SIG-M5 treated with dmso at 0.1 percent for 504 hours (cell line): ENCODE data around the gene CFAP92.
A peak's percentile ranks its signal among the peaks of the same experiment; 100 is the strongest.
"Not testable (repeated sequence)": the region's sequence is repeated elsewhere in the genome, so short reads cannot be mapped to it uniquely, and the experiment has no call there.

Experiments used
- DNase-seq: peaks from one replicate; lab custom pipeline; 2025; ENCODE audit not compliant: unreplicated experiment; lab: John Stamatoyannopoulos, UW

CFAP92 gene

DNA sequence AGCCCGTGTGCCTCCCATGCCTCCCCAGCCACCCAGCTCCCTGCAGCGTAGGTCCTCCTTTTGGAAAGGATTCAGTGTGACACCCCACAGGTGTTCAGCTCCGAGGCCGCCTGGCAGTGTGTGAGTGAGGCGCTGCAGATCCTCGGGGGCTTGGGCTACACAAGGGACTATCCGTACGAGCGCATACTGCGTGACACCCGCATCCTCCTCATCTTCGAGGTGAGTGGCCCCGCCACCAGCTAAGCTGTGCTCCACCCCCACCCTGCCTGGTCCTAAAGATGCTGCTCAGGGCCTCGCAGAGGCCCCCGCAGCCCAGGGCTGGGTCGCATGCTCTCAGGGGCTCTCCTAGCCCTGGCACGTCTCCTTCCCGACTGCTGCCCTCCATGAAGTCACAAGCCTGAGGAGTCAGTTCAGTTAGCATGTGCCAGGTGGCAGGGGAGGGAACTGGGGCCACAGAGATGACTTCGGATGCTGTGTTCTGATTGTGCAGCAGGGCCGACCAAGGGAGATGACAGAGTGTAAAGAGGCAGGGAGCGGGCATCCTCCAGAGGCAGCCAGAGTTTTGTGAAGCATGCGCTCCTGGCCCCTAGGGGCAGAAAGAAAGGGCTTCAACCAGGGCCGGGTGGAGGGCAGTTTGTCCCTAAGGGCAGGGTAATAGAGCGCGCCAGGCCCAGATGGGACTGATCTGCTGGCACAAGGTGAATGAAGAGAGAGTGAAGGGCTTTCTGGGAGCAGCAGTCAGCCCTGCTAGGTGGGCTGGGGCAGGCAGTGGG is 87.7 kb downstream of the CFAP92 start:
- DNase-seq = no peak

DNA sequence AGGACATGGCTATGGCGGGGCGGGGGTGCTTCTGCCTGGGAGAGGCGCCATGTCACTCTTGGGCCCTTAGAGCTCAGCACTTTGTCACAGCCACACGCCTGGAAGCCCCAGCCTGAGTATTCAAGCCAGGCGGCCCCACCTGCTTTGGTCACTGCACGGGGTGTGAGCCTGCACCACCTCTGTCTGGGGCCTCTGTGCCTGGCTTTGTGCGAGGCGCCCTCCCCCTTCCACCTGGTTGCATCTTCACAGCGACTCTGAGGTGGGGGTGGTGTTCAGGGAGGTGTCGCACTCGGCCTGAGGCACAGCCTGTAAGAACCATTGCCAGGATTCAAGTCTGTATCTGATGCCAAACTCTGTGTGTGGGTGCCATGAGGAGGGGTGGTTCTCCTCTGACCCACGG is 90.4 kb downstream of the CFAP92 start:
- no peak for DNase-seq

DNA sequence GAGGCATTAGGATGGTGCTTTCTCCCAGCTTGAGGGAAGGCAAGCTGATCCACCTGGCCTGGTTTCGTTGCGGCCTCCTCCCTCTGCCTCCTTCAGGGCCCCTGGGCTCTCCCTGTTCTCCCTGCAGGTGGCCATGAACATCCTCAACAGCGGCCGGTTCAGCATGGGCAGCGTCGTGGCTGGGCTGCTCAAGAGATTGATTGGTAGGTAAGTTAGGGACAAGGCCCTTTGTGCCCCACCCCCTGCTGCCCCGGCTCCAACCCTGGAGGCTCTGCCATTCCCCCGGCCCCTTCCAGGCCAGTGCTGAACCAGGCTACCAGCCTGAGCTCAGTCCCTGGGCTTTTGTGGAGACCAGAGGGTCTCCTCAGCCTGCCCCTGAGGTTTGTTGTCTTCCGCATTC is 91.5 kb downstream of the CFAP92 start:
- DNase-seq = no peak

DNA sequence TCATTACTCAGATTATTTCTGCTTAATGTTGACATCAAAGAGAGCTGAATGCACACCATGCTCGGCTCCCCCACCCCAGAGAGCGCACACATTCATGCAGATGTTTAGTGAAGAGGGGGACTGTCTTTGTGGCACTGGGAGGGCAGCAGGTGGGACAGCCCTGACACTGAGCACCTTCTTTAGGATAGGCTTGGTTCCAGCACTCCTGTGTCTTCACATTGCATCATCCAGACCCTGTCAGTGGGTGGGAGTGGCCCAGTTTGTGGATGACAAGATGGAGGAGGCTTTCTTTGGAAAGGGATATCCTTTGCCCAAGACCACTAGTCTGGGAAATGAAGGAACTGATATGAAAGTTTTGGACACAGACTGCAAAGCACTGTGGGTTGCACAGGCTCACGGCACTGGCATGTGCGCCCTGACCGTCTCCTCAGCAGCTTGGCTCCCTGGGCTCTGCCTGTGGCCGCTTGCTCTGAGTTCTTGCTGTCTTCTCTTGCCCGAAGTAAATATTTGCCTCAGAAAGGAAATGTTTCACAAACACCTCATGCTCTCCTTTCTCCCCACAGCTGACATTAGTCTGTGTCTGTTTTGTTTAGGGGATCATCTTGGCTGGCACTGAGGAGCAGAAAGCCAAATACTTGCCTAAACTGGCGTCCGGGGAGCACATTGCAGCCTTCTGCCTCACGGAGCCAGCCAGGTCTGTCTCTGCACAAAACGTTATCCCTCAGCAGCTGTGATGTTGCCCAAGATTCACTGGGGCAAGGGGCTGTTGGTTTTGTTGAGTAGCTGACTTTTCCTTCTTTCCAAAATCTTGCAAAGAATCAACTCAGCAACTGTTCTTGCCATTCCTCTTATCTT is 97.8 kb downstream of the CFAP92 start:
- no peak for DNase-seq

DNA sequence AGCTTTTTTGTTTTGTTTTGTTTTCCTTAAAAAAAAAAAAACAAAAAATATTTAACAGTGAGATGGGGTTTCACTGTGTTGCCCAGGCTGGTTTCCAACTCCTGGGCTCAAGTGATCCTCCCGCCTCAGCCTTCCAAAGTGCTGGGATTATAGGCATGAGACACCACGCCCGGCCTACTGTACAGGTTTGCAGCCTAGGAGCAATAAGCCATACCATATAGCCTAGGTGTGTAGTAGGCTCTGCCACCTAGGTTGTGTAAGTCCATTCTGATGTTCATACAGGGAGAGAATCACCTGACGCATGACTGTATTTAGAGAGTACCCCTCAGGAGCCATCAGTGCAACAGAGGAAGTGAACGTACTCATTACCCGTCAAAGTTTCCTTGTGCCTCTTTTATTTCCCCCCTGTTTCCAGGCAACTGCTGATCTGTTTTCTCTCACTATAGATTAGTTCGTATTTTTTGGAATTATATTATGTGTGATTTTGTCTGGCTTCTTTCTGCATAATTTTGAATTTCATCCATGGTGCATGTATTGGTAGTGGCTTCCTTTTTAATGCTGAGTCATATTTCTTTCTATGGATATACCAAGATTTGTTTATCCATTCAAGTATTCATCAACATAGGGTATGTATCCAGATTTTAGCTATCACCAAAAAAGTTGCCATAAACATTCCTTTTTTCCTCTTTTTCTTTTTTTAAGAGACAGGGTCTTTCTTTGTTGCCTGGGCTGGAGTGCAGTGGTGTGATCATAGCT is 104.6 kb downstream of the CFAP92 start:
- no peak for DNase-seq

DNA sequence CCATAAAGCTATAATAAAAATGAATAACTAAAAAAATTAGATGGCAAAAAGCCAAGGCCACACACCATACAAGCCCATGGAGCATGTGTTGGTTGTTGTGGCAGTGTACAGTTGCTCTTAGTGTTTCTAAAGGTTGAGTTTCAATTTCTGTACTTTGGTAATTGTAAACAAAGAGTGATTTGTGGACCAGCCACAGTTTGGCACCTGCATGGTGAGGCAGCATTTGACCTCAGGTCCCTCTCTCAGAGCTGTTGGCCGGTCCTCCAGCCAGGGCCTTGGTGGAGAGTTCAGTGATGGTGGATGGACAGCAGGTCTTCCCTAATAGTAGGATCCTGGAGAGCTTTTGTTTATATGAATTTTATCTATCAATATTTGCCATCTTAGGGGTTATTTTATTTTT is 108.9 kb downstream of the CFAP92 start:
- DNase-seq = no peak

DNA sequence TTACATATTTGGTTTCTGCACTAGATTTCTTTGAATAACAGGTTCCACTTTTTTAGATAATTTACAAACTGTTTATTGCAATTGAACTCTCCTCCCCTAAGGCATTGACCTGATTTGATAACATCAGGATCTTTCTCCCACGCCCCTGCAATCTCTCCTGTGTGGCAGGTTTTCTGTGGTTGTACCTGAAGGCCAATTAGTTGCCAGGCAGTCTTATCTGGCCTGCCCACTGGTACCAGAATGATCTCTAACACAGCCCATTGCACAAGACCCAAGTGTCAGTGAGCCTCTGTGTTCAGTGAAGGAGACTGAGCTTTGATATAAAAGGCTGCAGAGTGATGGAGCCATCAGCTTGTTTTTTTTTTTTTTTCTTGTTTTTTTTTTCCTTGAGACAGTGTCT is 111.2 kb downstream of the CFAP92 start:
- no peak for DNase-seq

DNA sequence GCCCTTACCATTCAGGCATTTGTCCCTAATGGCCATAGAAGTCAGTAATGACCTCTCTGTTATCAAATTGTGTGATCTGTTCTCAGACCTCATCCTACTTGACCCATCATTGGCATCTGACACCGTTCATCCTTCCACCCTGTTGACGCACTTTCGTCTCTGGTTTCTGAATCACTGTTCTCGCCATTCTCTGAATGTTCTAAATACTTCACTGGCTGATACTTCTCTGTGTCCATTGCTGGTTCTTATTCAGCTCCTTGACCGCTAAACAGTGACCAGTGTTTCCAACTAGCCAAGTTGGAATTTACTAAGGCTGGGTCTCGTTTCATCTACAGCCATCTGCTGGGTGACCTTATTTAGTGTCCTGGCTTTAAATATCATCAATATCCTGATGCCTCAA is 112.3 kb downstream of the CFAP92 start:
- no peak for DNase-seq

DNA sequence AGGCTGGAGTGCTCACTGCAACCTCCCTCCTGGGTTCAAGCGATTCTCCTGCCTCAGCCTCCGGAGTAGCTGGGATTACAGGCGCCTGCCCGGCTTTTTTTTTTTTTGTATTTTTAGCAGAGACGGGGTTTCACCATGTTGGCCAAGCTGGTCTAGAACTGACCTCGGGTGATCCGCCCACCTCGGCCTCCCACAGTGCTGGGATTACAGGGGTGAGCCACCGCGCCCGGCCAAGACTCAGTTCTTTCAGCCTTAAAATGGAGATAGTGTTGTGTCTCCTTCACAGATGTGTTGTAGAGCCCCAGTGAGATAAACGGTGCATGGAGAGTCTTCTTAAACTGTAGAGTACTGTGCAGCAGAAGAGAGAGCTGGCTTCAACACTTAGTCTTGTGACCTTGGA is 113.4 kb downstream of the CFAP92 start:
- not testable (repeated sequence) for DNase-seq

DNA sequence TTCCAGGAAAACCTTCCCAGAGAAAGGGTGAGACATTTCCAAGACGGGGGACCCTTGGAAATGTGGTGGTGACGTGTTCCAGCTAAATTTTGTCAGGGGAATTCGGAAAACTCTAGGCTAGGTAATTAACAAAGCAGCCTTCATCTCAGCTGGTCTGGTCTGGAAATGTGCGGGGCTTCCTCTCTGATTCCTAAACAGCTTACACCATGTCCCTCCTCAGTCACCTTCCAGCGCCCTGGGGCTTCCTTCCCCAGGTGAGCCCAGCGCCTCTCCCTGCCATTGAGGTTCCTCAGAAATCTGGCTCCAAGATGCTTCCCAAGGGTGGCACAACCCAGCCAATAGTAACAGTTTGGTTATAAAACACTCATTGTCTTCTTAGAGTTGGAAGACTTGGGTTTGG is 113.9 kb downstream of the CFAP92 start:
- no peak for DNase-seq

DNA sequence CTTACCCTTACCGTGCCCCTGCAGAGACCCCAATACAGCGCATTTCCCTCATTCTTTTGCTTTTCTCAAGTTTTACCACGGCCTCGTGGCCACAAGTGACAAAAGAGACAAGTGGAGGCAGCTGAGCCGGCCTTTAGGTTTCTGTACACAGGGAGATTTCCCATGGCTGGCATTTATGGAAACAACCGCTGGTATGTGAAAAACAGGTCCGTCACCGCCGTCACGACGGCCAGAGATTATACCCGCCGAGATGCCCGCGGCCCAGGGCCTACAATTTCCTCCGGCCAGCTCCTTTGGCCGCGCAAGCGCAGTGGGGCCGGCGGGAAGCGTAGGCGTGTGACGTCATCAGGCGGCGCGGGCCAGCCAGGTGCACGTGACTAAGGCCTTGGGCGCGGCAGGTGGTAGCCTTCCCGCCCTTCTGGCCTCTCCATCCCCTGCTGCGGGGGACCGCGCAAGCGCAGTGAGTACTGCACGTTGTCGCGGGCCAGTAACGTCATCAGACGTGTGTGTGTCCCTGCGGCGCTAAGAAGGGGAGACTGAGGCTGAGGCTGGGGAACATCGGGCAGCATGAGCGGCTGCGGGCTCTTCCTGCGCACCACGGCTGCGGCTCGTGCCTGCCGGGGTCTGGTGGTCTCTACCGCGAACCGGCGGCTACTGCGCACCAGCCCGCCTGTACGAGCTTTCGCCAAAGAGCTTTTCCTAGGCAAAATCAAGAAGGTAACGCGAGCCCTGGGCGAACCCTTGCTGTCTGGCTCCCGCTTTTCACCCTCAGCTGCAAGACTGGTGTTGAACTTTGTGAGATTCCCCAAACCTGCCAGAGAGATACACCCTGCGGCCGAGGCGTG is 114.5 kb downstream of the CFAP92 start, which contains the start of gene ACAD9:
Gene ACAD9, plus strand, starts transcription at position 496 of the 845 bp plus-strand sequence. Its CDS starts 72 bp downstream, at position 568.
- peak; percentile 98 for DNase-seq

DNA sequence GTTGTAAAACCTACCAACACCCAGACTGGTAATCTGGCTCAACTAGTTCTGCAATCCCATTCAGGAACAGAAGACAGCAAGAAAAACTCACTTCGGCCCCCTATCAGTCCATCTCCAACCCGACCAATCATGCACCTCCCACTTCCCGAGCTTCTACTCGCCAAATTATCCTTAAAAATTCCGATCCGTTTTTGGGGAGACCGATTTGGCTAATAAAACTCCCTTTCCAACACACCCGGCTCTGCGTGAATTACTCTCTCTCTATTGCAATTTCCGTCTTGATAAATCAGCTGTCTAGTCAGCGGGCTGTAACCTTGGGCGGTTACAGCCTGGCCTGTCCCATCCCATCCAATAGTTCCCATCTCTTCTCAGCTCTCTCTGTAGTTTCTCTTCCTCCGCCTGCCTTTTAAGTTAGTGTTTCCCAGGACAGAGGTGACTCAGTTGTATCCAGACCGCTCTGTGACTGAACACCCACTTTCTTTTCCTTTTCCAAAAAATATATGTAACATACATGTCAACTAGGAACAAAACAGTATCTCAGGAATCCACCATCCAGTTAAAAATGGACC is 115.2 kb downstream of the CFAP92 start:
- peak; percentile 85 for DNase-seq

DNA sequence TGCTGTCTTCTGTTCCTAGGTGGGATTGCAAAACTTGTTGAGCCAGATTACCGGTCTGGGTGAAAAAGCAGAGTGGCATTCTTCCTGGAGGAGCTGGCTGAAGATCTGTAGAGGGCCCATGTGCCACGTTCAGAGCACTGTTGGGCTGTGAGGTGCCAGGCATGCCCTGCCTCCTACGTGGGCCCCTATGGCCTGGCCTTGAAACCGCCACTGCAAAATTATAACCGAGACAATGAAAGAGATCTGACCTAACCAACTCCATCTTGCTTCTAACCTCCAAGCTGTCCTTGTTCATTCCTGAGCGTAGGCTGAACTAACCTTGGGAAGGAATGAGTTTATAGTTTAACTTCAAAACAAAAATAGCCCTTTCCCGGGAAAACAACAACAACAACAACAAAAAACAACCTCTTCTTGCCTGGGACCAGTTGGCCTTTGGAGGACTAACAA is 115.8 kb downstream of the CFAP92 start:
- no peak for DNase-seq

DNA sequence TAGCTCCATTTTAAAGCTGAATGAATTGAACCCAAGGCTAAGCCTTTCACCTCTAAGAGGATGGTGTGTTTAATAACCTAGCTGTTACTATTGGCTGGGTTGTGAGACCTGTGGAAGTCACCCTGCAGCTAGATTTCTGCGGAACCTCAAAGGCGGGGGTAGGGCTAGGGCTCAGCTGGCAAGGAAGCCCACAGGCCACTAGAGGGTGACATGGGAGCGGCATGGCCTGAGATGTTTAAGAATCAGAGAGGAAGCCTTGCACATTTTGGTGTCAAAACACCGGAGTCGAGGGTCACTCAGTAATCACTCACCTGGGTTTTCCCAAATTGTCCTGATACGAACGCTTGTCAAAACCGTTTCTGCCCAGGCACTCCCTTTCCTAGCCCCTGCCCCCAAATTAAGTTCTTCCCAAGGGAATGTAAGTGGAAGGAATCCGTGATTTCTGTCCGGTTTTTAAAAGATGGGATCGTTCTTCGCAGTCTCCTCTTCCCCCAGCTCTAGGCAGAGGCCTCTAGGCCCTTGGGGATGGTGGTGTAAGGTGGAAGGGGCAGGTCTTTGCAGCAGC is 118.2 kb downstream of the CFAP92 start:
- DNase-seq = peak; percentile 84

DNA sequence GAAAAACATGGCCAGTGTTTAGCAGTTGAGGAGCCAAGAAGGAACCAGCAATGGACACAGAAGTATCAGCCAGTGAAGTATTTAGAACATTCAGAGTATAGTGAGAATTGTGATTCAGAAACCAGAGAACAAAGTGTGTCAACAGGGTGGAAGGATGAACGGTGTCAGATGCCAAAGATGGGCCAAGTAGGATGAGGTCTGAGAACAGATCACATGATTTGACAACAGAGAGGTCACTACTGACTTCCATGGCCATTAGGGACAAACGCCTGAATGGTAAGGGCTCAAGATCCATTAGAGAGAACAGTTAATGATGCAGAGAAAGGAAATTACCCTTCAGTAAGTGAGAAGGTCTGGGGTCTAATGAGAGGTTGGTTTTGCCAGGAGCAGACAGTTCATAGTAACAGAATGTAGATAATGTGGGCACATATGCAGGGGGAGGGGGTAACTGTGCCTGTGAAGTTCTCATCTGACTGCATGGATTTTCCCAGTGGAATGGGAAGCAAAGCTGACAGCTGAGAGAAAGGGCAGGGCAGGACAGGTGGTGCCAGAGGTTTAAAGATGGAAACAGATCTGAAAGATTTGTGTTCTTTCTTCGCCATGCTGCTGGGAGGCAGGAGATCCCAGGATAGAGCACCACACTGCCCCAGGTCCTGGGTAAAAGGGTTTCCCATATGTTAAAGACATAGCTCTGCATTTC is 119.2 kb downstream of the CFAP92 start:
- DNase-seq = no peak

DNA sequence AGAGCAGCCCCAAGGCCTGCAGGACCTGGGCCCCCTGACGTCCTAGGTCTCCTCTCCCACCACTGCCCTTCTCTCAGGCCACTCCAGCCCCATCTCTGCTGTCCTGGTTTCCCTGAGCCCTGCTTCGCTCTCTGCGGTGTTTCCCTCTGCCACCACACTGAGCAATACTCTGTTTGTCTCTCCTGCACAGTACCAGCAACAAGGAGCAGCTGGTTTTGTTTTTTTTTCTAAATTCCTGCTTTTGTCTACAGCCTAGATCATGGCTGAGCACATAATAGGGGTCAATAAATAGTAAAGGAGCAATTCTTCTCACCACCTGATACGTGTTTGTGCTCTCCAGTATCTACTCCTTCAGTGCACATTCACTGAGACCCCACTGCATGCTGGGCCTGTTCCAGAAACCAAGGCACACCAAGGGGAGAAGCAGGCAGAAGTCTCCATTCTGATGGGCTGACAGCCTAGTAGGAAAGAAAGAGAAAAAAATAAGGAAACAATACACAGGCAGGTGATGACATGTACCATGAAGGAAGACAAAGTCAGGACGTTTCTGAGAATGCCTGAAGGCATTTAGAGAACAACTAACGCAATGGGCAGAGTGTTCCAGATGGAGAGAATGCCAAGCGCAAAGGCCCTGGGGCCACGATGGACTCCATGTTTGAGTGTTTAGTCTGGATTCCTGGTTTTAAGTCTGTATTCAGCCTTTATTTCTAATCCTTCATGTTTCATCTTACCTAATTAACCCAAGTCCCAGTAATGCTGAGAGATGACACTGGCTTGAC is 120.4 kb downstream of the CFAP92 start:
- no peak for DNase-seq

DNA sequence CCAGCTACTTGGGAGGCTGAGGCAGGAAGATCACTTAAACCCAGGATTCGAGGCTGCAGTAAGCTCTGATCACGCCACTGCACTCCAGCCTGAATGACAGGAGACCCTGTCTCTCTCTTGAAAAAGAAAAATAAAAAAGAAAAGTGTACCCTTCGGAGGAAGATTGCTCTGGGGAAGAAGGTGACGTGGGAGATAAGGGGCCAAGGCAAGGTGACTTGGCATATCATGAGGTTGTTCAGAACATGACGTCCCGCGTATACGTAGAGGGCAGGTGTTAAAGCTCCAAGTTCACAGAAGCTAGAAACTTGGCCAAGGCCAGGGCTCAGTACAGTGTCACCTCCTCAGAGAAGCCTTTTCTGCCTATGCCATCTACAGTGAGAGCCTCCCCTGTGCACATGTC is 121.1 kb downstream of the CFAP92 start:
- no peak for DNase-seq

DNA sequence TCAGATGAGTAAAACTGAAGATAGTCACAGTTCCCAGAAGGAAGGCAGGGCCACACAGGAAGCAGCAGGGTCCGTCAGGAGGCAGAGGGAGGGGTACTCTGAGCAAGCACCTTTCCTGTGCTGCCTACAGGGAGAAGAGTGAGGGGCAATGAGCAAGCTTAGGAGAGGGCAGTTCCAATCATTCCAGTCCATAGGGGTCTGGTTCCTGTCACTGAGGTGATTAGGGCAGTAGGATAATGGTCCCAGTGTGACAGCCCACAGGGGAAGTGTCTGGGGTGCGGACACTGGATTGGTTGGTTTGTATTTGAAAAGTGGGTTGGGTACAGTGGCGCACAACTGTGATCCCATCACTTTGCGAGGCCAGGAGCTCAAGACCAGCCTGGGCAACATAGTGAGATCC is 121.6 kb downstream of the CFAP92 start:
- no peak for DNase-seq
